RPMI7951 (cell line): ENCODE results near the gene FSTL5. TPM values are rescaled to one million over a fixed set of nuclear protein-coding genes. Genes with fewer than 3 reads are reported as not detected.

ENCODE experiments used
- DNase-seq: peaks from one replicate; pipeline ENCODE4 v3.0.0-alpha.2; 2012; ENCODE audit warnings: low read depth
- total RNA-seq: library from RNA; depleted of rRNA; stranded (reverse); fragments of >200 nt; shearing (Covaris generic); gene quantifications from 2 replicates; pipeline ENCODE4 v1.2.3, GENCODE V29; 2014

The FSTL5 gene
- total RNA-seq, 1 experiment from 2014 or later, result 16.3 TPM

GRCh38 chr4:161714022-161714751, 449.6 kb downstream of the FSTL5 start:
- peak; percentile 54 for DNase-seq

- DNase-seq, result no peak
Measured at GRCh38 chr4:161704653-161705052, 459.1 kb downstream of the FSTL5 start.

GRCh38 chr4:161704040-161704439, 459.8 kb downstream of the FSTL5 start:
- no peak for DNase-seq

- DNase-seq, result no peak
Measured at GRCh38 chr4:161702287-161702686, 461.5 kb downstream of the FSTL5 start.

- no peak for DNase-seq
Measured at GRCh38 chr4:161696944-161697343, 466.9 kb downstream of the FSTL5 start.

- no peak for DNase-seq
Measured at GRCh38 chr4:161680146-161680545, 483.7 kb downstream of the FSTL5 start.

GRCh38 chr4:161664740-161665139, 499.1 kb downstream of the FSTL5 start:
- DNase-seq, result peak; percentile 71

- no peak for DNase-seq
Measured at GRCh38 chr4:161663844-161664243, 500.0 kb downstream of the FSTL5 start.

GRCh38 chr4:161658676-161659075, 505.1 kb downstream of the FSTL5 start:
- DNase-seq, result no peak

- DNase-seq, result no peak
Measured at GRCh38 chr4:161657616-161658015, 506.2 kb downstream of the FSTL5 start.

- DNase-seq, result no peak
Measured at GRCh38 chr4:161656594-161656993, 507.2 kb downstream of the FSTL5 start.

- no peak for DNase-seq
Measured at GRCh38 chr4:161655148-161655547, 508.7 kb downstream of the FSTL5 start.

- no peak for DNase-seq
Measured at GRCh38 chr4:161653697-161654096, 510.1 kb downstream of the FSTL5 start.

GRCh38 chr4:161651586-161651985, 512.2 kb downstream of the FSTL5 start:
- DNase-seq, result no peak

GRCh38 chr4:161650812-161651211, 513.0 kb downstream of the FSTL5 start:
- DNase-seq, result no peak

- DNase-seq, result no peak
Measured at GRCh38 chr4:161647757-161648156, 516.0 kb downstream of the FSTL5 start.

GRCh38 chr4:161642708-161643107, 521.1 kb downstream of the FSTL5 start:
- no peak for DNase-seq

- DNase-seq, result peak; percentile 58
Measured at GRCh38 chr4:161629694-161630441, 533.9 kb downstream of the FSTL5 start.

- peak; percentile 11 for DNase-seq
Measured at GRCh38 chr4:161604516-161605300, 559.1 kb downstream of the FSTL5 start.

GRCh38 chr4:161601011-161601410, 562.8 kb downstream of the FSTL5 start:
- DNase-seq, result no peak

GRCh38 chr4:161595230-161595771, 568.5 kb downstream of the FSTL5 start:
- no peak for DNase-seq

GRCh38 chr4:161585011-161585410, 578.8 kb downstream of the FSTL5 start:
- DNase-seq, result no peak
